GM21360 (cell line): ENCODE measurements around the gene ADORA1.

ENCODE experiments used
- ATAC-seq: cut with Tn5 transposase; IDR thresholded peaks from one replicate; pipeline ENCODE4 v1.9.1; 2021; ENCODE audit warnings: mild to moderate bottlenecking, moderate library complexity; ENCODE audit not compliant: unreplicated experiment

Gene ADORA1

GRCh38 chr1:203172184-203173010 is 44.9 kb downstream of the ADORA1 start:
- ATAC-seq = no peak

GRCh38 chr1:203173011-203173555 is 45.6 kb downstream of the ADORA1 start:
- no peak for ATAC-seq

GRCh38 chr1:203173566-203173965 is 46.0 kb downstream of the ADORA1 start:
- ATAC-seq = peak; percentile 78

- ATAC-seq = no peak
Observed at GRCh38 chr1:203174324-203174985, 46.9 kb downstream of the ADORA1 start.

- no peak for ATAC-seq
Observed at GRCh38 chr1:203175237-203175826, 47.8 kb downstream of the ADORA1 start, which contains the start of gene MYBPH. Gene MYBPH (minus strand): TSS chr1:203175826. CDS start chr1:203175755, 71 bp downstream.

- no peak for ATAC-seq
Observed at GRCh38 chr1:203175827-203176241, 48.3 kb downstream of the ADORA1 start.

- no peak for ATAC-seq
Observed at GRCh38 chr1:203176273-203177035, 48.9 kb downstream of the ADORA1 start.

- no peak for ATAC-seq
Observed at GRCh38 chr1:203177036-203177405, 49.5 kb downstream of the ADORA1 start.

- ATAC-seq = no peak
Observed at GRCh38 chr1:203177470-203178039, 50.0 kb downstream of the ADORA1 start.

GRCh38 chr1:203178083-203178482 is 50.6 kb downstream of the ADORA1 start:
- no peak for ATAC-seq

GRCh38 chr1:203178821-203179666 is 51.5 kb downstream of the ADORA1 start:
- ATAC-seq = no peak

- ATAC-seq = no peak
Observed at GRCh38 chr1:203179667-203180005, 52.1 kb downstream of the ADORA1 start.

GRCh38 chr1:203180611-203181330 is 53.2 kb downstream of the ADORA1 start:
- ATAC-seq = no peak

GRCh38 chr1:203181586-203182386 is 54.3 kb downstream of the ADORA1 start:
- no peak for ATAC-seq

- no peak for ATAC-seq
Observed at GRCh38 chr1:203182387-203182953, 54.9 kb downstream of the ADORA1 start.

- ATAC-seq = no peak
Observed at GRCh38 chr1:203183828-203184227, 56.3 kb downstream of the ADORA1 start.

GRCh38 chr1:203184467-203184866 is 56.9 kb downstream of the ADORA1 start:
- no peak for ATAC-seq

GRCh38 chr1:203185061-203185461 is 57.5 kb downstream of the ADORA1 start:
- no peak for ATAC-seq
